Activated T-helper 9 cell treated with anti-CD3 and anti-CD28 coated beads, Interleukin-2, amount 50 U/mL, for 16 hours (primary cell): ENCODE measurements around the gene ASAP3.

Experiments
- DNase-seq: peaks from one replicate; pipeline ENCODE4 v3.0.0-alpha.2; 2020; ENCODE audit warnings: low read depth

Gene ASAP3

DNA sequence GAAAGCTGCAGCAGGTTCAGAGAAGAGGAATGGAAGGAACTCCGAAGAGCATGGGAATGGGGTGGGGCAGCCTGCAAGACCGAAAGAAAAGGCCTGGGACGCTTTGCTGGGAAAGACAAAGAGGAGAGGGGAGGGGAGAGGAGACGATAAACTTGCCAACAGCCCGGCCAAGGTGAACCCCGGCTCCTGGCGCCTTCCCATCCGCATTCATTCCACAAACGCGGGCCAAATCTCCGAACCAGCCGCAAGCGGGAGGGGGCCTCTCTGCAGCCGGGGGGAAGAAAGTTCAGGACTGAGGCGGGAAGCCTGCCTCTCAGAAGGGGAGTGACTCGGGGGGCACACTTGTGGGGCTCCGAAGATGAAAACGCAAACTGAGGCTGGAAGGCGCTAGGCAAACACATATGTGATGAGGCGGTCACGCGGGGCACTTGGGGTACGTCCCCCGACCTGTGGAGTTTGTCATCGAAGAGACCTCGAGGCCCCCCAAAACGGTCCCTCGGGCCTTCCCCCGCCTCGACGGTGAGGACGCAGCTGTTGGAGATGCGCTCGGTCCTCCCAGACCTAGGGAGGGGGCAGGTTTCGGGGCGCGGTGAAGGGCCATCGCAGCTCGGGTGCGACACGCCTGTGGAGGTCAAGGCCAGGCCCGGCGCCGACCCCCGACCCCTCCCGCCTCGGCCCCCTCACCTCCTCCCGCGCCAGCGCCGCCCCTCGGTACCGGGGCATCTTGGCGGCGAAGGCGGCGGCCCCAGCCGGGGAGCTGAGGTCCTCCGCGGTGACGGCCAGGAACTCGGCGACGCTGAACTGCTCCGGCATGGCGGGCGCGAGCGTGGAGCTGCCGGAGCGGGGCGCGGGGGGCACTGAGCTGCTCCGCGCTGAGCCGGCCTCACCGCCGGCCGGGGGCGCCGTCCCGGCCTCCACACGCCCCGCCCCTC, at the start of gene ASAP3:
Gene ASAP3, minus strand, starts transcription at position 859 of the 932 bp plus-strand sequence. Its CDS starts 46 bp downstream, at position 813.
- no peak for DNase-seq

DNA sequence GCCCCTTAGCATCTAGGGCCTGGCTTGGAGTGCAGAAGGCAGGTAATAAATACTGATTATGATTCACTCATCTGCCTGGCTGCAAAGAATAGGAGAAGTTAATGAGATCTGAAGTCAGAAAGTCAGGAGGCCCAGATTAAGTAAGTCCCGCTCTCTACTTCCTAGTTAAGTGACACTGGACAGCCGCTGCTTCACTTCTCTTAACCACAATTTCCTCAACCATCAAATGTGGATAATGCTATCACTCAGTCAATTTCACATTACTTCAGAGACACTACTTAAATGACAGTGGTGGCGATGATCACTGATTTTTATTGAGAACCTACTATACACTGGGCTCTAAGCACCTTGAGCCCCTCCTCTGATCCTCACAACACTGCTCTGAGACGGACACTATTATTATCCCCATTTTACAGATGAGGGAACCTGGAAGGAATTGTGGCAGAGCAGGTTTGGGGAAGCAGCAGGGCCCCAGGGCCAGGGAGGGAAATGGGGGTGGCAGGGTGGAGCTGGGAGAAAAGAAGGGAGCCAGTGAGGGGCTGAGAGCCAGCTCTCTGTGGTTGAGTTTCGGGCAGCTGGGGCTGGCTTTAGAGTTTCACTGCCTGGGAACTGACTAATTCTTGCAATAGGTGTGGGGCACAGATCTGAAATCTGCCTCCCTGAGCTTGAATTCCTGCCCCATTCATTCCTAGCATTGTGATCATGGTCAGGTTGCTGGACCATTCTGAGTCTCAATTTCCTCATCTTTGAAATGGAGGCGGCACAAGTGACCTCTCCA, 49.5 kb upstream of the ASAP3 start:
- no peak for DNase-seq

DNA sequence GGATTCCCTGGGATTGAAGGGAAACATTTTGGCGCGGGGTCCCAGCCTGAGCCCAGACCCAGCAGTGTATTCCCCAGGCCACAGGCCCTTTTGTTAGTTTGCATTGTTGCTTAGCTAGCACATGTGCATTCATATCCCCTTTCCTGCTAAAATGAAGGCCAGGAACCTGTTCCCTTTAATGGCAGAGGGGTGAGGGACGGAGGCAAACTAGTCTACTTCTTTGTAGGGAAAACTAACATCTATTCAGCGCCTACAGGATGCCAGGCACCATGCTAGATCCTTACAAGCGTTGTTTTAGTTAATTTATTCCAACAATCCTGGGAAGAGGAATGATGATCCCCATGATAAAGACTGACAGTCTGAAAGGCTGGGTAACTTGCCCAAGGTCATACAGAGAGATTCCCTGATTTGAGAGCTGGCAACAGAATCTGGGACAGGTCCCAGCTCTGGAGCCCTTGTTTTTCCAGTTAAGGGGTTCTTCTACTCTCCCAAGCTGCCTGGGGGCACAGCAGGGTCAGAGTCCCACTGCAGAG, 47.6 kb upstream of the ASAP3 start:
- no peak for DNase-seq

DNA sequence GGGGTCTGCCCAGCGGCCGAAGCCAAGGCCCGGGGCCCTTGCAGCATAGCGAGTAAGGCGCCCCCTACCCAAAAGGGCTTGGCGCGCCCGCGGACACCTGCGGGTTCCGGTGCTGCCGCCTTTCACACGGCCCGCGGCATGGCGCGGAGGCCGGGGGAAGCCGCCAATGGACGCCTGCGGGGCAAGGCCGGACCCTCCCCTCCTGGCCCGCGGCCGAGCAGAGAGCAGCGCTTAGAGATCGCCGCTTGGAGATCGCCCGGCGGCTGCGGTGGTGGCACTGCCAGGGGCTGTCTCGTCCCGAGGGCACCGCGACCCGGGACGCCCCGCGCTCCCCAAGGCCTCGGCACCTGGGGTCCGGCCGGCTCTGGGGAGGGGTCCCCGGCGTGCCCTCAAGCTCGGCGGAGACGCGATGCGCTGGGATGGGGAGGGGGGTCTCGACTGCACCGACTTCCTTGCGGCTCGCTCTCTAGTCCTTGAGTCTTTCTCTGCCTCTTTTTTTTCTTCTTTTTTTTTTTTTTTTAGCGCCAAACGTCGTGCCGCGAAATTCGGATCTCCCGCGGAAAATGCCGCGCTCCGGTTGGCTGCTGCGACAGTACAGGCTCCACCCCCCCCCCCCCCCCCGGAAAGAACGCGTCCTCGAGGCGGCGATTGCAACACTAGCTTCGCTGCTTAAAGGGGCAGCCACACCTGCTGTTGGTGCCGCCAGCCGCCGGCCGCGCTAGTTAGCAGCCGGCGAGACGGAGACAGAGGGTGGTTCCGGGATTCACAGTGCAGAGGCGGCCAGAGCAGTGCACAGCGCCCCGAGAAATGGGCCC, 47.0 kb upstream of the ASAP3 start, which contains the start of gene E2F2:
Gene E2F2, minus strand, starts transcription at position 487 of the 815 bp plus-strand sequence. Its CDS starts 440 bp downstream, at position 47.
- DNase-seq: peak; percentile 71

DNA sequence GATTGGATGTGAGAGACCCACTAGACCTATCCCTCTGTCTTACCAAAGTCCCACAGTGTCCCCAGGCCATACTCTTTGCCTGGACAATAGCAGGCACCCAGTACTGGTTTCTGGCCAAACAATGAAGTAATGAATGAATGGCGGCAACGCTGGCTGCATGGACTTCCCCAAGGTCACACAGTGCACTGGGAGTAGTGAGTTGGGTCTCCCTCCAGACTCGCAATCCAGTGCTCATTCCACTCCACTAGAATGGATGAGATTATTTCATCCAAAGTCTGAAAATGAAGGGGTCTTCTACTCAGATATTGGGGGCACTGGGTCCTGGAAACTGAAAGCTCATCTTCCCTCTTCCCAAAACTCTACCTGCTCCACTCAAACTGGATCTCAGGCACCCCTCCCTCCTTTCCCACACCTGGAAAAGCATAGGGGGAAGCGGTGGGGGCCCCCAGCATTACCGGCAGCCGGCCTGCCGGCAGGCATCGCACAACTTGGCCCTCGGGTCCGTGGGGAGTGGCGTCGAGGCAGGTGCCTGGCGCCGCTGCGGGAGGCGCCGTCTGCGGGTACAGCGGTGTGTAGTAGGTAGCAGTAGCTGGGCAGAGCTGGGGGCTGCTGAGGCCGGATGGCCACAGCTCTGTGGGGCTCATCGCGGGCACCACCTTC, 46.2 kb upstream of the ASAP3 start:
- DNase-seq: no peak

DNA sequence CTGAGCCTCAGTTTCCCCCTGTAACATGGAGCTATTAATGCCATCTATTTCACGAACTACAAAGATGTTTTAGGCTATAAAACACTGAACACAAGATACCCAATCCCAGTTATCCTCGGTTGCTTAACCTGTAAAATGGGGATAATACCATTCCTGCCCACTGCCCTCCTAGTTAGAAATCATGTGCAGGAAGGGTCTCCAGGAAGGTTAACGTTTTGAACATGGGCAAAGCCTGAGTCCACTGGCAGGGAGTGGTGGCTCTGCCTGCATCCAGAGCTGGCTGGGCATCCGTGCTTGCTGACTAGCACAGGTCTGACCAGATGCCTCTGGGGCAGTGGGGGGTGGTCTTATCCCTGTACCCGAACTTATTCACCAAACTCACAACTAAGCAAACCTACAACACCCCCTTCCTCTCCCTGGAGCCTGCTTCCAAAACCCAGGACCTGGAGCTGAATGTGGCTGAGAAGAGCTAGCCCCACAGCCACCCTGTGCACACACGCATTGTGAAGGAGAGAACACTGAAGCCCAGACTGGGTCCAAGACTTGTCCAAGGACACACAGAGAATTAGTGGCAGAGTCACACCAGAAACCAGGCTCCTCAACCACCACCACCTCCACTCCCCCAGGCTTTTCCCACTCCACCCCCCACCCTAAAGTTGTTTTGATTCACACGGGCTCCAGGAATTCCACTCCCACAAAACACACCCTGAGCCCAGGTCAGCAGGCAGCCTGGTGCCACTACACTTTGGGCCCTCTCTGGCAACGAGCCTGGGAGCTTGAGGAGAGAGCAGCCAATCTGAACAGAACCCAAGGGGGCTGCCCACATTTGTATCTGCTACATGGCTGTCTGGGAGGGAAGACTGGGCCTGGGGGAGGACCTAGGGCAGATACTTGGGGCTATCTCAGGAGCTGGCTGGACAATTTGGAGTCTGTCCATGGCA, 45.4 kb upstream of the ASAP3 start:
- DNase-seq: no peak

DNA sequence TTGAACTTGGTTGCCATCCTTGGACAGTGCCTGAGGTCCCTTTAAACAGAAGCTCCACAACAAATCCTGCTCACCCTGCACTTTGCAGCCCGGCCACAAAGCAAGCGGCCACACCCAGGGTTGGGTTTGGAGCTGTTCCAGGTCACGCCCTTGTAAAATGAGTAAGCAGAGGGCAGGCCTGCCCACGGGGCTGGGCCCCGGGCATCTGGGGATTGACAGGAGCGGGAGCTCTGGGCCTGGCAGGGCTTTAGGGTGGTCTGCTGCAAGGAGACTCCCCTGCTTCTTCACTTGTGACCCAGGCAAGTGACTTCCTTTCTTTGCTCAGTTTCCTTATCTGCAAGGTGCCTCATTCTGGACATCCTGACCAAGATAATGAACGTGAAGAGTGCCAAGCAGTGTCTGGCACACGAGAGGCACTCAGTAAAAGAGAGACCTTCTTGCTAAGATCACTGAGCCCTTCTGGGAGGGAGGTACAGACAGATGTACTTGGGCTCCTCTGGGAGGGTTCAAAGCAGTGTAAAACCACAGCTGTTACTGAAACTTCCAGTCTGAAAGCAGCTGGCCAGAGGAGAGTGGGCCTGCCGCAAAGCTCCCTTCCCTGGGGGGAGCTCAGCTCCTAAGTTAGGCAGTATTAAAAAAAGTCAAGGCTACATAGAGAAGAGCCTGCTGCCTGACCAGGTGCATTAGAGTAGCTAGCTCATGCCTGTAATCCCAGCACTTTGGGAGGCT, 44.4 kb upstream of the ASAP3 start:
- DNase-seq: peak; percentile 69

DNA sequence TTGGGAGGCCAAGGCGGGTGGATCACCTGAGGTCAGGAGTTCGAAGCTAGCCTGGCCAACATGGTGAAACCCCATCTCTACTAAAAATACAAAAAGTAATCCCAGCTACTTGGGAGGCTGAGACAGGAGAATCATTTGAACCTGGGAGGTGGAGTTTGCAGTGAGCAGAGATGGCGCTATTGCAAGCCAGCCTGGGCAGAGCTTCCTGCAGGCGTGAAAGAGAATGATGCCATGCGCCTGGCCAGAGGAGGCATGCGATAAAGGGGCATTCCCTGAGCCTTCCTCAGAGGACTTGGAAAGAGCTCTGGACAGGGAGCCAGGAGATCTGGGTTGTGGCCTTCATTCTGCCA, 43.9 kb upstream of the ASAP3 start:
- no peak for DNase-seq

DNA sequence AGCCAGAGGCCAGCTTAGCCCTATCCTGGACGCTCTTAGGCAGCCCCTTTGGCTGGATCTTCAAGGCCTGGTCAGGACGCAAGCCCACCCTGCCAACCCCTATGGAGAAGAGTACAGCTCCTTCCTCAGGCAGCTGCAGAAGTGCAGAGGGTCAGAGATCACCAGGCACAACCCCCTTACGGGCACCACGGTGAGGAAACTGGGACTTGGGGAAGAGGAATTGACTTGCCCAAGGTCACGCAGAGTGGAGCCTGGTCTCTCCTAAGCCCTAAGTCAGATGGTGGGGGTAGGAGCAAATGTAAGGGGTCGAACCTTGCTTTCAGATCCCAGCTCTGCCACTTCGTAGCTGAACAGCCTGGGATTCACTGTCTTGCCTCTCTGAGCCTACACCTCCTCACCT, 43.4 kb upstream of the ASAP3 start:
- no peak for DNase-seq

DNA sequence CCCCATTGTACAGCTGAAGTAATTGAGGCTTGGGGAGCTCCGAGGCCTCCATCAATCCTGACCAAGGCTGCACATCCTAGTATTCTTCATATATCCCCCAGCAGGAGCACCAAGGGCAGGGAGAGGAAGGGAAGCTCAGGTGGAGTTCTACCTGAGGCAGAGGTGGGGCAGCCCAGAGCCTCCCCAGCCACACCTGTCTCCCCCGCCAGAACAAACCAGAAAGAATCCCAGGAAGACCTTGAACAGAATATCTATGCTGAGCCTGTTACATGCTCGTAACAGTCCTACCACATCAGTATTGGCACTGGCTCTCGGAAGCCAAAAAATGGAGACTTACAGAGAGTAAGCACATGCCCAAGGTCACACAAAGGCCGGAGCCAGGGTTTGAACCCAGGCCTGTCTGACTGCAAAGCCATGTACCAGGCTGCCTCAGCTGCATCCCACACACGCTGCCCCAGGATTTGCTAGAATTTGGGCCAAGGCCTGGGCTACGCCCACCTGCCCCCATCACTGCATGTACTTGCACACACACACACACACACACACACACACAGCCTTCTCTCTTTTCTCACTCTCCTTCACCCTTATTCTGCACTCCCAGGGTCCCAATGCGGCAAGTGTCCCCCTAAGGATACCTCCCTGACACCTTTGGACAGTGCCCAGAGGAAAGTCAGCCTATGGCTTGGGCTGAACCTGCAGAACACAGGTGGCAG, 42.5 kb upstream of the ASAP3 start:
- no peak for DNase-seq

DNA sequence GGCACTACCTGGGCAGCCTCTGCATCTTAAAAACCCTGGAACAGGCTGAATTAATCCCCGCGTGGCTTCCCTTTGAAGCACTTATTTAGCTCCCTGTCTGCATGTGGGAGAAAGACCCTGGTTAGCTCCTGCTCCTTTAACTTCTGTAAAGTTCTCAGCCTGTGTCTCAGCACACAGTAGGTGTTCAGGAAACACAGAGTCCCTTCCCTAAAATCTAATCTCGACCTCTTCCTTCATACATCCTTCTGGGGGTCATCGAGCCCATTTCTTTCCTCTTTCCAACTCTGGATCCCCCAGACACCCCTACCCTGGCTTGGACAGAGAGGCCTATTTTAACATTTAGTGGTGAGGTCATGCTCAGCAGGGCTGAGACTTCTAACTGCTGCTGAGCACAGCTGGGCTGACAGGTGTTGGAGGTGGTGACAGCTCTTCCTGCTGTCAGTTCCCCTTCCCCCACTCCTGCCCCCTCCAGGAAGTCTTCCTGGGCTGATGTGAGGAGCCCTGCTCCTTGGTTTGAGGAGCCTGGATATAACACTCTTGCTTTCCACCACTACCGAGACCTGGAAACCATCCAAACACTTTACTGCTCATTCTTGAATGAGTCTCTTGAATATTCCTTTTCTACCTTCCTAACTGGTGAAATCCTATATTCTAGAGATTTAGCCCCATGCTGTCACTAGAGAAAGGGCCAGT, 41.7 kb upstream of the ASAP3 start:
- no peak for DNase-seq

DNA sequence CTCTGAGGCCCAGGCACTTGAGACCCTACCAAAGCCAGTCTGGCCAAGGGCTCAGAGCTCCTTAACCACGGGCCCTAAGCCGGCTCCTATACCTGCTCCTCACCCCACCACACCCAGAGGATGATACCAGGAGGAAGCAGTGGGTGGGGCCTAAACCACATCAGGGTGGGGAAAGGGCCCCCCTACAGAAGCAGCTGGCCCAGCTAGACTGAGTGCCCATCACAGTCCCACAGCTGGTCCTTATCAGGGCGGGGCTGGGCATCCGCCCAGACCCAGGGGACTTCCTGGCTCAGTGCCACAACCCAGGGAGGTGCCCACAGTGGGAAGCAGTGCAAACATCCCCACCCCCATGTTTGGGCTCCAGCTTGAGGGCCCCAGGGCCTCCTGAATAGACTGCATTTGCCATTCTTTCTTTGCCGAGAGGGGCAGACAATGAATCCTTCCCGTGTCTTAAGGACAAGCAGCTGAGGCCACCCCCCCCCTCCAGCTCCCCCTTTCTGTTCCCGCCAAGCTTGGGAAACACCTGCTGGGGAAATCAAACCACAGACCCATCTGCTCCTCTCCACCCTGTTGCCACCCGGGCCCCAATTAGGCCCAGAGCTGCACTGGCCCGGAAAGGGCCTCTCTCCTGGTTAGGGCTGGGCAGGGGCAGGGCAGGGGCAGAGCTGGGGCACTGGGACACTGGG, 40.9 kb upstream of the ASAP3 start:
- no peak for DNase-seq

DNA sequence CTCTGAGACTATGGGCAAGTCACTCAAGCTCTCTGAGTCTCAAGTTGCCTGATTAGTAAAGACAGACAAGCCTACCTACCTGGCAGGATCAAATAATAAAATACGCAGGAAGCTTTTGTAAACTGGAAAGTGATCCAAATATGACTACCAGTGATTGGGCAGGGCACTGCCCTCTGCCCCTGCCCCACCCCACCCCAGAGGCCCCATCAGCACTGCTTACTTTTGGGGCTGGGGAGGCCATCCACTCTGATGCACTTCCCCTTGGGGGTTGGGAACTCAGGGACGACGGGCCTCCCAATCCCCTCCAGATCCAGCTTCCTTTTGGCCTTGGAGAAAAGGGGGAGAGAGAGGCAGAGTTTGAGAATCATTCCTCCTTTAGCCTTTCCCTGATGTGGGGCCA, 40.2 kb upstream of the ASAP3 start:
- no peak for DNase-seq

DNA sequence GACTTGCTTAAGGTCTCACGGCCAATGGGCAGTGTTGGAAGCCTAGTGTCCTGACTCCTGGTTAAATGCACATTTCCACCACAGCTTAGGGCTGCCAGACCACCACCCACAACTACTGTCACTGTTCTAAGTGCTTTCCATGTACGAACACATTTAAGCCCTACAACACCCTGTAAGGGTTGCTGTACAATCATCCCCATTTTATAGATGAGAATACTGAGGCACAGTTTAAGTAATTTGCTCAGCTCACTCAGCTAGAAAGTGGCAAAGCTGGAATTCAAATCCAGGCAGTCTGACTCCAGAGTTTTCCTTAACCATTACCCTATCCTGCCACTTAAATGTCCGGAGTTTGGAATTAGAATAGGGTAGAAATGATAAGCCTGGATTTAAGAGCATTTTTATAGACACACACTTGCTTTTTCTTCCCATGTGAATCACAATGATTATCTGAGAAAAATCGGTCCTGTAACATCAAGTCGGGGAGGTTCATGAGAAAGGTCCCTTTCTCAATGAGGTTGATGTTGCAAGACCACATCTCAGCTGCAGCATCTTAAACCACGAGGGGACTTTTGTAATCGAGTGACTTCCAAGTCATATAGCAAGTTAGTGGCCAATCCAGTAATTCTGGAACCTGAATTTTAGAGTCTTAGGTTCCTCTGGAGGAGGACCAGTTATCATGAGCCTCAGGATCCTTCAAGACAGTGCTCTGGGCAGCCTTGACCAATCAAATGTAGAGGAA, 38.4 kb upstream of the ASAP3 start:
- no peak for DNase-seq

DNA sequence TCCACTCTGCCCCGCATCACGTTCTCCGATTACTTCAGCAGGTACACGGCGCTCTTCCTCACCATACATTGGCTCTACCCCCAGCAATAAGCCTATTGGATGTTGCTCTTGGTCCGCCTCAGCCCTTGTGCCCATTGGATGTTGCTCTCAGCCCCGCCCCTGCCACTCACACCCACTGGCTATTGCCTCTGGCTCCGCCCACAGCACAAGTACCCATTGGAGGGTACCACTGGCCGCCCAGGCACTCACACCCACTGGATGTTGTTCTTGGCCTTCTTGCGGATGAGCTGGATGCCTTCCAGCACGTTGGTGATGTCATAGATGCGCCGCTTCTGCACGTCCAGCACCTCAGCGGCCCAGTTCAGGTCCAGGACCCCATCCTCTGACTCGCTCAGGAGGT, 37.6 kb upstream of the ASAP3 start:
- no peak for DNase-seq

DNA sequence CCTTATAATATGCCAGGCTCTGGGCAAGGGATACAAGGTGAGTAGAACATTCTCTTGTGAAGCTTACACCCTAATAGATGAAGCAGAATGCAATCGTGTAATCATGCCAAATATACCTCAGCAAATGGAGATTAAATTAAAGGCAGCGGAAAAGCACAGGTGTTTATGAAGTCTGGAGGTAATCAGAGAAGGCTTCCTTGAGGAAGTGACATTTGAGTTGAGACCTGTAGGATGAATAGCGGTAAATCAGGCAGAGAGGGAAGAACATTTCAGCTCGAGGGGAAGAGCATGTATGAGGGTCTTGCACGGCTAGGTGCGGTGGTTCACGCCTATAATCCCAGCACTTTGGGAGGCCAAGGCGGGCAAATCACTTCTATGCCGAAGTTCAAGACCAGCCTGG, 33.6 kb upstream of the ASAP3 start:
- DNase-seq: no peak

DNA sequence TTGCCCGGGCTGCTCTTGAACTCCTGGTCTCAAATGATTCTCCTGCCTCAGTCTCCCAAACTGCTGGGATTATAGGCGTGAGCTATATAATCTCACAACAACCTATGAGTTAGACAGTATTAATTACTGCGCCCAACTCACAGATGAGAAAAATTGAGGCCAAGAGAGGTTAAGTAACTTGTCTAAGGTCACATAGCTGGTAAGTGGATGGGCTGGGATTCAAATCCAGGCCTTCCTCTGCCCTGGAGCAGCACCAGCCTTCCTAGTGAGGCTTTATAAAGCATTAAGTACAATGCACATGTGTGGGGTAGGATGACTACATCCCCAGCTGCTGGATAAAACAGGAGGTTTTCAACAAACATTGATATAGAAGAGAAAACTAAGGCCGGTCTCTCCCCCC, 31.9 kb upstream of the ASAP3 start:
- no peak for DNase-seq
